HepG2 (cell line): ENCODE results near the gene COL9A1. TPM values are rescaled to one million over a fixed set of nuclear protein-coding genes. Genes with fewer than 3 reads are reported as not detected.

Source experiments
- ATAC-seq: fragments of 200-7000 bp; cut with Tn5 transposase; 3 replicates; pipeline ENCODE4 v1.9.1; 2020; ENCODE audit warnings: mild to moderate bottlenecking, moderate library complexity
- BruUV-seq: library from RNA; stranded (reverse); fragments of 400-500 nt; replicated peaks from 2 replicates; lab custom pipeline; 2021; lab: Mats Ljungman, UMichigan
- CTCF ChIA-PET: fragments of 300-600 bp; formaldehyde crosslinking; extraction: SDS; loops from one replicate; lab custom pipeline; 2021; ENCODE audit warnings: low total read pairs, inconsistent platforms, low intra/inter-chr PET ratio; lab: Yijun Ruan, JAX
- POLR2A ChIA-PET: fragments of 350-600 bp; sonication (Branson Sonifier 250); formaldehyde crosslinking; loops from one replicate; lab custom pipeline; 2020; ENCODE audit warnings: antibody characterized with exemption, inconsistent platforms; lab: Yijun Ruan, JAX
- DNase-seq: peaks from one replicate; pipeline ENCODE4 v3.0.0-alpha.2; 2015; ENCODE audit warnings: low spot score
- FAIRE-seq: peaks from 3 replicates; lab custom pipeline; 2011; peaks lifted over from hg19 to GRCh38; lab: Jason Lieb, UNC
- H2AFZ ChIP-seq: one replicate; pipeline ENCODE4 v1.6.1; 2011; ENCODE audit warnings: low read length, inconsistent platforms
- H3K27ac ChIP-seq: fragments of 300-600 bp; 3 replicates; pipeline ENCODE4 v1.8.0; 2011; ENCODE audit warnings: mixed run types, mild to moderate bottlenecking, mixed read lengths, low read length, inconsistent platforms; ENCODE audit not compliant: insufficient read depth; ENCODE audit errors: extremely low read length
- H3K27me3 ChIP-seq, 2 experiments: fragments of 200-600 bp in 1 of 2; 2 replicates in 1 of 2; 3 replicates in 1 of 2; pipeline versions ENCODE4 v1.6.0 to v1.8.0; 2011; ENCODE audit warnings: low read length in 2 of 2, mild to moderate bottlenecking in 2 of 2, moderate library complexity in 2 of 2, inconsistent platforms in 1 of 2; ENCODE audit not compliant: insufficient read depth in 2 of 2, control insufficient read depth in 1 of 2
- H3K36me3 ChIP-seq, 2 experiments: fragments of 200-600 bp in 1 of 2; replicated peaks in 1 of 2; 2 replicates in 1 of 2; 3 replicates in 1 of 2; pipeline versions ENCODE4 v1.5.1 to v1.8.0; 2011; ENCODE audit warnings: low read length in 2 of 2, inconsistent platforms in 1 of 2; ENCODE audit not compliant: insufficient read depth in 2 of 2, control insufficient read depth in 1 of 2
- H3K4me1 ChIP-seq: 2 replicates; pipeline ENCODE4 v1.5.1; 2012; ENCODE audit warnings: low read length, inconsistent platforms; ENCODE audit not compliant: insufficient read depth
- H3K4me2 ChIP-seq: 2 replicates; pipeline ENCODE4 v1.6.0; 2011; ENCODE audit warnings: low read depth, low read length, inconsistent platforms
- H3K4me3 ChIP-seq, 3 experiments: fragments of 200-600 bp in 1 of 3; sonication (generic), shearing (Covaris generic) in 1 of 3; replicated peaks in 1 of 3; 2 replicates each; pipeline ENCODE4 v1.5.1; 2011 to 2016; ENCODE audit warnings: low read length in 3 of 3, inconsistent platforms in 2 of 3, low read depth in 2 of 3, mild to moderate bottlenecking in 2 of 3, control low read depth in 1 of 3, mixed read lengths in 1 of 3; ENCODE audit not compliant: insufficient read depth in 1 of 3
- H3K79me2 ChIP-seq: one replicate; pipeline ENCODE4 v1.6.1; 2011; ENCODE audit warnings: low read length, inconsistent platforms; ENCODE audit not compliant: insufficient read depth
- H3K9ac ChIP-seq: 2 replicates; pipeline ENCODE4 v1.6.0; 2011; ENCODE audit warnings: mild to moderate bottlenecking, low read depth, low read length, inconsistent platforms; ENCODE audit not compliant: insufficient read depth
- H3K9me3 ChIP-seq: 2 replicates; pipeline ENCODE4 v1.5.1; 2012; ENCODE audit warnings: mild to moderate bottlenecking, low read length
- H4K20me1 ChIP-seq: 2 replicates; pipeline ENCODE4 v1.6.0; 2011; ENCODE audit warnings: inconsistent platforms, mild to moderate bottlenecking, low read length, moderate library complexity; ENCODE audit not compliant: insufficient read depth
- ONECUT2 ChIP-seq: sonication (generic); formaldehyde crosslinking; IDR thresholded peaks from 2 replicates; pipeline ENCODE4 v1.4.0; 2020; ENCODE audit warnings: missing genetic modification reagents
- SIN3A ChIP-seq: IDR thresholded peaks from 2 replicates; pipeline ENCODE4 v1.6.1; 2011; ENCODE audit warnings: low read depth, mild to moderate bottlenecking, control low read depth, low read length, borderline replicate concordance
- SMAD1 ChIP-seq: sonication (generic); formaldehyde crosslinking; IDR thresholded peaks from 2 replicates; pipeline ENCODE4 v1.4.0; 2020; ENCODE audit warnings: missing genetic modification reagents, low read depth, mild to moderate bottlenecking, borderline replicate concordance
- ZNF138 ChIP-seq: sonication (generic); formaldehyde crosslinking; IDR thresholded peaks from 2 replicates; pipeline ENCODE4 v1.5.0; 2020; ENCODE audit warnings: mild to moderate bottlenecking, low read depth, missing genetic modification reagents
- ZNF282 ChIP-seq: fragments of 450-650 bp; IDR thresholded peaks from 2 replicates; pipeline ENCODE4 v1.6.1; 2018; ENCODE audit not compliant: partially characterized antibody
- WGBS: methylation state at CpG from one replicate; pipeline ENCODE4 v1.1.6; 2017; ENCODE audit warnings: low lambda C conversion rate; 5-methylcytosine and 5-hydroxymethylcytosine counted together
- in situ Hi-C: cut with HindIII; loops from 2 replicates; pipeline ENCODE4 v1.10.0; 2017; ENCODE audit warnings: low pct_unique_long_range_greater_than_20kb; ENCODE audit not compliant: extremely low pct_ligation_motif_present
- intact Hi-C: fragments of 100-400 bp; cut with micrococcal nuclease; formaldehyde crosslinking; loops from one replicate; pipeline ENCODE4 v1.10.0; 2022; ENCODE audit not compliant: unreplicated experiment
- polyA plus RNA-seq, 8 experiments: library from polyadenylated mRNA; depleted of rRNA in 3 of 8; stranded (reverse) in 7 of 8; unstranded in 1 of 8; fragments of >200 nt; fragmentation: Illumina TruSeq in 4 of 8; extraction: Trizol in 4 of 8; gene quantifications; 2 replicates each; pipeline versions ENCODE4 v1.2.1 to v1.2.3, GENCODE V29; 2011 to 2016; ENCODE audit warnings: low read depth in 4 of 8, missing spikeins in 1 of 8, mixed read lengths in 1 of 8; ENCODE audit not compliant: insufficient read depth in 1 of 8
- total RNA-seq, 5 experiments: library from RNA; depleted of rRNA; stranded (reverse); fragments of >200 nt; fragmentation: Illumina TruSeq; extraction: Trizol; gene quantifications; 2 replicates each; pipeline ENCODE4 v1.2.3, GENCODE V29; 2016; ENCODE audit warnings: low read depth in 1 of 5
- TF ChIP-seq, protein P1 (sequence below): IDR thresholded peaks from 2 replicates; pipeline ENCODE4 v1.4.0; 2020; ENCODE audit warnings: mild to moderate bottlenecking, missing genetic modification reagents
- TF ChIP-seq, protein P2 (sequence below): sonication (generic); formaldehyde crosslinking; IDR thresholded peaks from 2 replicates; pipeline ENCODE4 v1.5.1; 2020; ENCODE audit warnings: missing genetic modification reagents, mild to moderate bottlenecking, borderline replicate concordance
- TF ChIP-seq, protein P3 (sequence below): sonication (generic); formaldehyde crosslinking; IDR thresholded peaks from 2 replicates; pipeline ENCODE4 v1.4.0; 2020; ENCODE audit warnings: missing genetic modification reagents

COL9A1 gene
- total and polyA plus RNA-seq, 2 of the 13 experiments (the other 11 are each of a cell fraction or from before 2014, with no cell fraction given) = 0.08 TPM; not detected in 1

DNA sequence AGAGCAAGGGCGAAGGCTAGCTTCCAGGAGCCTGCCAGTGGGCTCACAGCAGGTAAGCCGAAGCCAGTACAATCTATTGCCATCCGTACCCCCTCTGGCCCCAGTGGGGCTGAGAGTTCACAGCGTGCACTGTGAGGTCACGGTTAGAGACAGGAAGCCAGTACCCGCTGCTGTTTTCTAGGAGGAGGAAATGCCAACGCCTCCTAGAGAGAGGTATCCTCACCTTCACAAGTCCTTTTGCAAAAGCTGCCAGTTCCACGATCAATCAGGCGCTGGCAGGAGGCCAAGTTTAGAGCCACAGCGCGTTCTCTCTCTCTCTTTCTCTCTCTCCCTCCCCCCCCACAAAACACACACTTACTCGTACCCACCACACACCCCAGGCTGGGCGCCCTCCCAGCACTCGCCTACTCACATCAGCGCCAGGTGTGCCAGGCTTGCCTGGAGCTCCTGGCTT is 22.5 kb downstream of the COL9A1 start:
- ChIA-PET POLR2A (no interaction called here), CTCF (no interaction called here)
- Histone ChIP-seq H3K79me2 (no peaks in the 10 kb centered on the region), H3K27me3 (peaks cover 0 to 35% of the 10 kb centered on the region in 2 experiments; a peak in 3 of 5 replicates), H4K20me1 (no peaks in the 10 kb centered on the region), H3K4me1 (no peaks in the 10 kb centered on the region), H3K9me3 (no peaks in the 10 kb centered on the region), H3K36me3 (no peaks in the 10 kb centered on the region), H3K4me3 (no peak overlapping the region), H2AFZ (no peak overlapping the region), H3K9ac (no peak overlapping the region), H3K27ac (no peak overlapping the region), H3K4me2 (no peak overlapping the region)
- intact Hi-C loops (no loop called here), in situ Hi-C loops (no loop called here)
- ATAC-seq (peak; percentile 42), FAIRE-seq (no peak), DNase-seq (no peak)
- TF ChIP-seq, protein P1, sequence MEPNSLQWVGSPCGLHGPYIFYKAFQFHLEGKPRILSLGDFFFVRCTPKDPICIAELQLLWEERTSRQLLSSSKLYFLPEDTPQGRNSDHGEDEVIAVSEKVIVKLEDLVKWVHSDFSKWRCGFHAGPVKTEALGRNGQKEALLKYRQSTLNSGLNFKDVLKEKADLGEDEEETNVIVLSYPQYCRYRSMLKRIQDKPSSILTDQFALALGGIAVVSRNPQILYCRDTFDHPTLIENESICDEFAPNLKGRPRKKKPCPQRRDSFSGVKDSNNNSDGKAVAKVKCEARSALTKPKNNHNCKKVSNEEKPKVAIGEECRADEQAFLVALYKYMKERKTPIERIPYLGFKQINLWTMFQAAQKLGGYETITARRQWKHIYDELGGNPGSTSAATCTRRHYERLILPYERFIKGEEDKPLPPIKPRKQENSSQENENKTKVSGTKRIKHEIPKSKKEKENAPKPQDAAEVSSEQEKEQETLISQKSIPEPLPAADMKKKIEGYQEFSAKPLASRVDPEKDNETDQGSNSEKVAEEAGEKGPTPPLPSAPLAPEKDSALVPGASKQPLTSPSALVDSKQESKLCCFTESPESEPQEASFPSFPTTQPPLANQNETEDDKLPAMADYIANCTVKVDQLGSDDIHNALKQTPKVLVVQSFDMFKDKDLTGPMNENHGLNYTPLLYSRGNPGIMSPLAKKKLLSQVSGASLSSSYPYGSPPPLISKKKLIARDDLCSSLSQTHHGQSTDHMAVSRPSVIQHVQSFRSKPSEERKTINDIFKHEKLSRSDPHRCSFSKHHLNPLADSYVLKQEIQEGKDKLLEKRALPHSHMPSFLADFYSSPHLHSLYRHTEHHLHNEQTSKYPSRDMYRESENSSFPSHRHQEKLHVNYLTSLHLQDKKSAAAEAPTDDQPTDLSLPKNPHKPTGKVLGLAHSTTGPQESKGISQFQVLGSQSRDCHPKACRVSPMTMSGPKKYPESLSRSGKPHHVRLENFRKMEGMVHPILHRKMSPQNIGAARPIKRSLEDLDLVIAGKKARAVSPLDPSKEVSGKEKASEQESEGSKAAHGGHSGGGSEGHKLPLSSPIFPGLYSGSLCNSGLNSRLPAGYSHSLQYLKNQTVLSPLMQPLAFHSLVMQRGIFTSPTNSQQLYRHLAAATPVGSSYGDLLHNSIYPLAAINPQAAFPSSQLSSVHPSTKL (CRISPR knock-in tag) = no peak
- TF ChIP-seq ONECUT2 (CRISPR knock-in tag) = 0 out of 2 replicates have a peak, but pooled peaks have one; percentile 31
- no TSS peak for BruUV-seq
- WGBS = 34% methylated on average over 12 of the region's 15 CpGs

DNA sequence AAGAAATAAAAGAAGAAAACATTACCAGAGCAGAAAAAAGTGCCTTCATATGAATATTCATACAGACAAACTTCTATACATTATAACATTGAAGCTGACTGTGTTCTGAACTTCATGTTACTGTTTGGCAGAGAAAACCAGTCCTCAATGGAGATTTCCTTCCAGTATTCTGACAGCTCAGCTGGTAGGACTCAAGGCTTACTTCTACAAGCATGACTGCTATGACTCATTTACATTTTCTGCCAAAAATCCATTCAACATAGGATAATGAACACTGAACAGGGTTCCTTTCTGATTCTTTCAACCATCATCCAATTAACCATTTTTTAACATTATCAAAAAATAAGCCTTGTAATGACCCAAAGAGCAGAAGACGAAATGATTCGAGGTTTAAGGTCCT is 25.4 kb downstream of the COL9A1 start:
- Histone ChIP-seq H3K36me3 (no peaks in the 10 kb centered on the region), H3K4me1 (no peaks in the 10 kb centered on the region), H3K4me2 (no peak overlapping the region), H3K9ac (no peak overlapping the region), H3K79me2 (no peaks in the 10 kb centered on the region), H3K27ac (no peak overlapping the region), H4K20me1 (no peaks in the 10 kb centered on the region), H3K27me3 (peaks cover 0 to 20% of the 10 kb centered on the region in 2 experiments; a peak in 3 of 5 replicates), H2AFZ (no peak overlapping the region), H3K9me3 (no peaks in the 10 kb centered on the region), H3K4me3 (no peak overlapping the region)
- in situ Hi-C loops = no loop called here
- BruUV-seq = no TSS peak
- ATAC-seq = no peak
- intact Hi-C loops = no loop called here
- CTCF ChIA-PET = no interaction called here
- no peak for FAIRE-seq
- WGBS = 0% methylated on average over 2 of the region's 2 CpGs
- POLR2A ChIA-PET = no interaction called here
- no peak for DNase-seq
- TF ChIP-seq, protein P2, sequence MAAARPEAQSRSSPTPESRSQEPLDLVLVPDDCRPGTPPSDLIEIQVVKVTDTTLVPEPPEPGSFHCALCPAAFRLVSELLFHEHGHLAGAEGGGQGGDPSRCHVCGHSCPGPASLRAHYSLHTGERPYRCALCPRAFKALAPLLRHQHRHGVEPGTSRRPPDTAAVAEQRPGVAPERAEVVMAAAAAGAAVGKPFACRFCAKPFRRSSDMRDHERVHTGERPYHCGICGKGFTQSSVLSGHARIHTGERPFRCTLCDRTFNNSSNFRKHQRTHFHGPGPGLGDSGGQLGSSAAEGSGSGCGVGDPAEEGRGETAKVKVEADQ (CRISPR knock-in tag) = no peak
- TF ChIP-seq SIN3A (no peak), ZNF282 (no peak), SMAD1 (no peak), ZNF138 (CRISPR knock-in tag) (no peak)
- TF ChIP-seq, protein P3, sequence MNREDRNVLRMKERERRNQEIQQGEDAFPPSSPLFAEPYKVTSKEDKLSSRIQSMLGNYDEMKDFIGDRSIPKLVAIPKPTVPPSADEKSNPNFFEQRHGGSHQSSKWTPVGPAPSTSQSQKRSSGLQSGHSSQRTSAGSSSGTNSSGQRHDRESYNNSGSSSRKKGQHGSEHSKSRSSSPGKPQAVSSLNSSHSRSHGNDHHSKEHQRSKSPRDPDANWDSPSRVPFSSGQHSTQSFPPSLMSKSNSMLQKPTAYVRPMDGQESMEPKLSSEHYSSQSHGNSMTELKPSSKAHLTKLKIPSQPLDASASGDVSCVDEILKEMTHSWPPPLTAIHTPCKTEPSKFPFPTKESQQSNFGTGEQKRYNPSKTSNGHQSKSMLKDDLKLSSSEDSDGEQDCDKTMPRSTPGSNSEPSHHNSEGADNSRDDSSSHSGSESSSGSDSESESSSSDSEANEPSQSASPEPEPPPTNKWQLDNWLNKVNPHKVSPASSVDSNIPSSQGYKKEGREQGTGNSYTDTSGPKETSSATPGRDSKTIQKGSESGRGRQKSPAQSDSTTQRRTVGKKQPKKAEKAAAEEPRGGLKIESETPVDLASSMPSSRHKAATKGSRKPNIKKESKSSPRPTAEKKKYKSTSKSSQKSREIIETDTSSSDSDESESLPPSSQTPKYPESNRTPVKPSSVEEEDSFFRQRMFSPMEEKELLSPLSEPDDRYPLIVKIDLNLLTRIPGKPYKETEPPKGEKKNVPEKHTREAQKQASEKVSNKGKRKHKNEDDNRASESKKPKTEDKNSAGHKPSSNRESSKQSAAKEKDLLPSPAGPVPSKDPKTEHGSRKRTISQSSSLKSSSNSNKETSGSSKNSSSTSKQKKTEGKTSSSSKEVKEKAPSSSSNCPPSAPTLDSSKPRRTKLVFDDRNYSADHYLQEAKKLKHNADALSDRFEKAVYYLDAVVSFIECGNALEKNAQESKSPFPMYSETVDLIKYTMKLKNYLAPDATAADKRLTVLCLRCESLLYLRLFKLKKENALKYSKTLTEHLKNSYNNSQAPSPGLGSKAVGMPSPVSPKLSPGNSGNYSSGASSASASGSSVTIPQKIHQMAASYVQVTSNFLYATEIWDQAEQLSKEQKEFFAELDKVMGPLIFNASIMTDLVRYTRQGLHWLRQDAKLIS (CRISPR knock-in tag) = no peak
